GM23338 (cell line): Measurements from ENCODE around the gene ZNRD2. TPM values are rescaled to one million over a fixed set of nuclear protein-coding genes. Genes with fewer than 3 reads are reported as not detected.

Experiments
- ATAC-seq: fragments of 200-7000 bp; cut with Tn5 transposase; 3 replicates; pipeline ENCODE4 v1.9.1; 2020
- DNase-seq: peaks from one replicate; pipeline ENCODE4 v3.0.0-alpha.2; 2015; ENCODE audit warnings: low spot score
- H2AFZ ChIP-seq: fragments of 200-600 bp; sonication (generic); 2 replicates; pipeline ENCODE4 v1.8.0; 2016; ENCODE audit warnings: antibody characterized with exemption, mild to moderate bottlenecking, moderate library complexity
- H3F3A ChIP-seq: fragments of 200-600 bp; sonication (generic); replicated peaks from 2 replicates; pipeline ENCODE4 v1.8.0; 2017; ENCODE audit warnings: antibody characterized with exemption, mixed run types, low read depth
- H3K27ac ChIP-seq: fragments of 200-600 bp; sonication (generic); 2 replicates; pipeline ENCODE4 v1.6.1; 2016; ENCODE audit warnings: low read depth
- H3K27me3 ChIP-seq: fragments of 200-600 bp; sonication (generic); 2 replicates; pipeline ENCODE4 v1.8.0; 2016; ENCODE audit warnings: mild to moderate bottlenecking, mixed run types, moderate library complexity; ENCODE audit not compliant: insufficient read depth
- H3K36me3 ChIP-seq: fragments of 200-600 bp; sonication (generic); 2 replicates; pipeline ENCODE4 v1.8.0; 2016; ENCODE audit warnings: mild to moderate bottlenecking; ENCODE audit not compliant: insufficient read depth
- H3K4me1 ChIP-seq: fragments of 200-600 bp; sonication (generic); 2 replicates; pipeline ENCODE4 v1.8.0; 2016; ENCODE audit warnings: mild to moderate bottlenecking, moderate library complexity; ENCODE audit not compliant: insufficient read depth
- H3K4me2 ChIP-seq: fragments of 200-600 bp; sonication (generic); 2 replicates; pipeline ENCODE4 v1.7.1; 2017; ENCODE audit warnings: mixed run types
- H3K4me3 ChIP-seq: fragments of 200-600 bp; sonication (generic); 2 replicates; pipeline ENCODE4 v1.6.1; 2016; ENCODE audit warnings: mixed run types
- H3K79me2 ChIP-seq: fragments of 200-600 bp; sonication (generic); replicated peaks from 2 replicates; pipeline ENCODE4 v1.8.0; 2017; ENCODE audit warnings: mild to moderate bottlenecking; ENCODE audit not compliant: insufficient read depth
- H3K9me2 ChIP-seq: fragments of 200-600 bp; sonication (generic); 2 replicates; pipeline ENCODE4 v1.8.0; 2017; ENCODE audit not compliant: insufficient read depth
- H4K20me1 ChIP-seq: fragments of 200-600 bp; sonication (generic); replicated peaks from 2 replicates; pipeline ENCODE4 v1.8.0; 2017; ENCODE audit warnings: mild to moderate bottlenecking; ENCODE audit not compliant: insufficient read depth
- H3K27ac Mint-ChIP-seq: 2 replicates; pipeline ENCODE4 v1.8.0; 2020; ENCODE audit warnings: inconsistent platforms, mild to moderate bottlenecking, moderate library complexity, mixed read lengths
- H3K27me3 Mint-ChIP-seq: 3 replicates; pipeline ENCODE4 v1.8.0; 2022; ENCODE audit warnings: low read depth, mild to moderate bottlenecking, moderate library complexity, mixed read lengths, inconsistent platforms; ENCODE audit not compliant: insufficient read depth, poor library complexity
- H3K36me3 Mint-ChIP-seq: 3 replicates; pipeline ENCODE4 v1.8.0; 2021; ENCODE audit warnings: low read depth, mild to moderate bottlenecking, inconsistent platforms, moderate library complexity, mixed read lengths
- H3K4me1 Mint-ChIP-seq: 3 replicates; pipeline ENCODE4 v1.8.0; 2020; ENCODE audit warnings: mild to moderate bottlenecking, inconsistent platforms, mixed read lengths
- H3K4me3 Mint-ChIP-seq: 3 replicates; pipeline ENCODE4 v1.8.0; 2021; ENCODE audit warnings: moderate library complexity, mild to moderate bottlenecking, inconsistent platforms, mixed read lengths
- H3K9me3 Mint-ChIP-seq: 3 replicates; pipeline ENCODE4 v1.8.0; 2020; ENCODE audit warnings: moderate library complexity, mild to moderate bottlenecking, inconsistent platforms, mixed read lengths
- CREB1 ChIP-seq: fragments of 250-450 bp; sonication (Bioruptor Pico); IDR thresholded peaks from 2 replicates; pipeline ENCODE4 v1.5.0; 2020; ENCODE audit warnings: low read depth, mild to moderate bottlenecking, moderate library complexity
- CTCF ChIP-seq, 2 experiments: fragments of 200-600 bp in 1 of 2; sonication (generic) in 1 of 2; conservative IDR thresholded peaks; 2 replicates each; pipeline versions ENCODE4 v1.5.1 to v1.6.1; 2016 to 2017; ENCODE audit warnings: antibody characterized with exemption in 2 of 2, low read depth in 2 of 2, mild to moderate bottlenecking in 2 of 2, moderate library complexity in 1 of 2
- EZH2 ChIP-seq: fragments of 200-600 bp; sonication (generic); IDR thresholded peaks from one replicate; pipeline ENCODE4 v1.8.0; 2017; ENCODE audit warnings: antibody characterized with exemption, mild to moderate bottlenecking, low read depth; ENCODE audit not compliant: unreplicated experiment
- JUNB ChIP-seq: IDR thresholded peaks from one replicate; pipeline ENCODE4 v1.6.1; 2016; ENCODE audit warnings: antibody characterized with exemption; ENCODE audit not compliant: unreplicated experiment
- NANOG ChIP-seq: IDR thresholded peaks from 2 replicates; pipeline ENCODE4 v1.6.1; 2016; ENCODE audit warnings: antibody characterized with exemption, borderline replicate concordance
- POLR2AphosphoS5 ChIP-seq: IDR thresholded peaks from 2 replicates; pipeline ENCODE4 v1.6.1; 2016; ENCODE audit warnings: antibody characterized with exemption, low read depth
- REST ChIP-seq: IDR thresholded peaks from one replicate; pipeline ENCODE4 v1.6.1; 2018; ENCODE audit warnings: antibody characterized with exemption; ENCODE audit not compliant: unreplicated experiment
- STAT1 ChIP-seq: IDR thresholded peaks from one replicate; pipeline ENCODE4 v1.6.1; 2016; ENCODE audit warnings: antibody characterized with exemption; ENCODE audit not compliant: unreplicated experiment
- ZNF114 ChIP-seq: fragments of 250-450 bp; sonication (Bioruptor Pico); IDR thresholded peaks from 2 replicates; pipeline ENCODE4 v1.5.0; 2020; ENCODE audit warnings: mild to moderate bottlenecking, moderate library complexity
- ZNF331 ChIP-seq: fragments of 250-450 bp; sonication (Bioruptor Pico); IDR thresholded peaks from 2 replicates; pipeline ENCODE4 v1.5.0; 2020; ENCODE audit warnings: low read depth, mild to moderate bottlenecking, moderate library complexity
- ZNF462 ChIP-seq: fragments of 250-450 bp; sonication (Bioruptor Pico); IDR thresholded peaks from 2 replicates; pipeline ENCODE4 v1.5.0; 2020; ENCODE audit warnings: mild to moderate bottlenecking, moderate library complexity
- polyA plus RNA-seq: library from polyadenylated mRNA; unstranded; fragments of >200 nt; fragmentation: Nextera tagmentation; extraction: Ambion mirVana; gene quantifications from 2 replicates; pipeline ENCODE4 v1.2.1, GENCODE V29; 2016
- total RNA-seq: library from RNA; depleted of rRNA; stranded (reverse); fragments of >200 nt; shearing (Covaris generic); gene quantifications from 2 replicates; pipeline ENCODE4 v1.2.3, GENCODE V29; 2014

ZNRD2 gene
- total and polyA plus RNA-seq, 2 experiments from 2014 or later, result 78.6 to 148 TPM

- Histone ChIP-seq H2AFZ (no peak overlapping the region), H3F3A (peaks cover 20% of the 10 kb centered on the region), H3K27ac (no peak overlapping the region), H3K27me3 (peaks cover 50% of the 10 kb centered on the region), H3K4me2 (no peak overlapping the region), H3K9me2 (no peaks in the 10 kb centered on the region), H4K20me1 (peaks cover 4% of the 10 kb centered on the region; the same call in 1 of the 2 replicates), H3K4me3 (no peak overlapping the region), H3K79me2 (no peaks in the 10 kb centered on the region), H3K4me1 (peaks cover 11% of the 10 kb centered on the region), H3K36me3 (no peaks in the 10 kb centered on the region)
- no peak for TF ChIP-seq NANOG
- TF ChIP-seq ZNF331, result no peak
- no peak for TF ChIP-seq EZH2
- no peak for TF ChIP-seq JUNB
- Mint-ChIP-seq H3K9me3 (no peaks in the 10 kb centered on the region), H3K36me3 (peaks cover 9% of the 10 kb centered on the region), H3K27me3 (peaks cover 47% of the 10 kb centered on the region), H3K4me1 (peaks cover 27% of the 10 kb centered on the region), H3K4me3 (no peak overlapping the region), H3K27ac (no peak overlapping the region)
- no peak for ATAC-seq
- DNase-seq, result no peak
Measured at GRCh38 chr11:65577756-65578109, 7.5 kb downstream of the ZNRD2 start.

- Histone ChIP-seq H3K9me2 (no peaks in the 10 kb centered on the region), H3K27ac (no peak overlapping the region), H2AFZ (no peak overlapping the region), H3F3A (peaks cover 20% of the 10 kb centered on the region), H3K79me2 (no peaks in the 10 kb centered on the region), H3K4me3 (no peak overlapping the region), H3K36me3 (no peaks in the 10 kb centered on the region), H3K27me3 (peaks cover 51% of the 10 kb centered on the region), H4K20me1 (peaks cover 4% of the 10 kb centered on the region; the same call in 1 of the 2 replicates), H3K4me1 (peaks cover 11% of the 10 kb centered on the region), H3K4me2 (no peak overlapping the region)
- Mint-ChIP-seq H3K4me3 (no peak overlapping the region; the same call in 2 of the 3 replicates), H3K27me3 (peaks cover 51% of the 10 kb centered on the region), H3K27ac (no peak overlapping the region), H3K4me1 (peaks cover 25% of the 10 kb centered on the region), H3K36me3 (peaks cover 6% of the 10 kb centered on the region), H3K9me3 (no peaks in the 10 kb centered on the region)
- DNase-seq, result no peak
- no peak for ATAC-seq
- TF ChIP-seq CREB1 (no peak), NANOG (no peak), POLR2AphosphoS5 (no peak), ZNF114 (CRISPR knock-in tag) (no peak), EZH2 (no peak), ZNF462 (CRISPR knock-in tag) (no peak), STAT1 (no peak), ZNF331 (no peak), REST (no peak), CTCF (conservative IDR thresholded peaks at IDR 0.05; ENCODE audit: low read depth in 2 of 2) (no peak)
Measured at GRCh38 chr11:65578134-65578533, 7.9 kb downstream of the ZNRD2 start.
